ENCODE measurements around the gene PROZ.

The PROZ gene

GRCh38 chr13:113204378-113204734 is 45.9 kb downstream of the PROZ start:
- DNase-seq: no peak

- DNase-seq: no peak
These were observed 47.0 kb downstream of the PROZ start for GRCh38 chr13:113205428-113205931.

GRCh38 chr13:113207460-113207859 is 49.0 kb downstream of the PROZ start:
- no peak for DNase-seq

- DNase-seq: peak in 6 of 51 donors; percentile 43 to 51 (median 48)
These were observed 49.5 kb downstream of the PROZ start for GRCh38 chr13:113207890-113208420.

- DNase-seq: peak; percentile 10 to 92 (median 82)
These were observed 50.2 kb downstream of the PROZ start, which contains the start of gene PCID2 for GRCh38 chr13:113208421-113209335. TSS of gene PCID2 (minus strand) at chr13:113208669. CDS start at chr13:113208634, 35 bp downstream.

- peak in 46 of 51 donors; percentile 12 to 86 (median 66) for DNase-seq
These were observed 50.9 kb downstream of the PROZ start, which contains the start of gene CUL4A for GRCh38 chr13:113209336-113209758. TSS of gene CUL4A (plus strand) at chr13:113209613. CDS start at chr13:113209628, 15 bp downstream.

GRCh38 chr13:113209759-113210421 is 51.4 kb downstream of the PROZ start:
- DNase-seq: peak in 28 of 51 donors; percentile 7 to 55 (median 29)

- no peak for DNase-seq
These were observed 52.4 kb downstream of the PROZ start for GRCh38 chr13:113210833-113211232.

GRCh38 chr13:113211774-113212173 is 53.3 kb downstream of the PROZ start:
- no peak for DNase-seq

- DNase-seq: peak in 14 of 51 donors; percentile 3 to 38 (median 20)
These were observed 58.0 kb downstream of the PROZ start for GRCh38 chr13:113216254-113217048.

- no peak for DNase-seq
These were observed 60.1 kb downstream of the PROZ start for GRCh38 chr13:113218586-113218985.

GRCh38 chr13:113219256-113219940 is 61.0 kb downstream of the PROZ start:
- no peak for DNase-seq

GRCh38 chr13:113220141-113220598 is 61.7 kb downstream of the PROZ start:
- no peak for DNase-seq

GRCh38 chr13:113220877-113221276 is 62.4 kb downstream of the PROZ start:
- DNase-seq: no peak

Data from hypothalamus (tissue), 51 donors.